Amniotic stem cell (primary cell): ENCODE results near the gene TMEM50A.
"Not testable (repeated sequence)": the region's sequence is repeated elsewhere in the genome, so short reads cannot be mapped to it uniquely, and the experiment has no call there.

ENCODE experiments used
- DNase-seq: peaks from one replicate; lab custom pipeline; 2025; lab: John Stamatoyannopoulos, UW

TMEM50A gene

DNA sequence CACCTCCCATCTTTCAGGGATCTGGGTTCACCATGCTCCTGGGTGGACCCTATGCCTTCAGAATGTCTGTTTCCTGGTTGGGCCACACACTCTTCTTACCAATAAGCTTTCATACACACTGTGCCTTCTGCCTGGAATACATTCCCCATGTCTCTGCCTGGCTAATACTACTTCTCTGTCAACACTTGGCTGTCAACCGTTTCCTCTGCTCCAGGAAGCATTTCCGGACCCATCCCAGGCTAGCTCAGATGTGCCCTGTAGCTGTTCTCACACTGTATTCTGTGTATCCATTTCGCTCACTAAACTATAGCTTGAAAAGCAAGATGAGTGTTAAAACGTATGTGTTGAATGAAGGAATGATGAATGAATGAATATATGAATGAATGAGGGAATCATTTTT is 49.0 kb downstream of the TMEM50A start:
- not testable (repeated sequence) for DNase-seq

- not testable (repeated sequence) for DNase-seq
Observed at GRCh38 chr1:25388691-25389090, 50.6 kb downstream of the TMEM50A start.

DNA sequence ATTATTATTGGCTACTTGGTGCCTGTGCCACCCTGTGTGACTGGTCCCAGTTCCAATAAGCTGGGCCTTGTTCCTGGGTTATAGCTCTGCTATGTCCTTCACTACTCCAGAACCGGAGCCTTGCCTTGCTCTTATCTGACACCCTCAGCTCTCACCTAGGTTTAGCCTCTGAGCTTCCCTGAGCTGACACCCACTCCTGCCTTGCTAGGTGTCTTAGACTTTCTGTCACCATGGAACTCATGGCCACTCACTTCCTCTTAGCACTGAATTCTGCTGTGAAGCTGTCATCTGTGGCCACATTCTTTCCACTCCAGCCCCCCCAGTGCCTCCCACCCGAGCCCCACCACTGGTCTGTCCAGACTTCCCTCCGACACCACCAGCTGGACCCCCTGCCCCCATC is 51.6 kb downstream of the TMEM50A start:
- not testable (repeated sequence) for DNase-seq

DNA sequence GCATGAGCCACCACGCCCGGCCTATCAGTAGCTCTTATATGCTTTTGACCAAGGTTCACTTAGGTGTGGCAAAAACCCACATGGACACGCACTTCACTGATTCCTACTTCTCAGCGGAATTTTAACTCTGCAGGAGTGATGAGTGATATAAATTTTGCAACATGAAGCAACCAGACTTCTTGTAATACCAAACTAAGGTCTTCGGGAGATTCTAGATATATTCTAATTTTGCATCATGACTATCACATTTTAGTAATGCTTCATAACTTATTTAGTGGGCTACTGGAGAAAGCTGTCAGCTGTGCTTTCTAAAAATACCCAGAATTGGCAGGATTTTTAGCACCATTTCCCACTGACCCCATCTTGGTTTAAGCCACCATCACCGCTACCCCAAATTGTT is 54.7 kb downstream of the TMEM50A start:
- DNase-seq, result no peak

GRCh38 chr1:25397549-25397948 is 59.4 kb downstream of the TMEM50A start:
- not testable (repeated sequence) for DNase-seq

DNA sequence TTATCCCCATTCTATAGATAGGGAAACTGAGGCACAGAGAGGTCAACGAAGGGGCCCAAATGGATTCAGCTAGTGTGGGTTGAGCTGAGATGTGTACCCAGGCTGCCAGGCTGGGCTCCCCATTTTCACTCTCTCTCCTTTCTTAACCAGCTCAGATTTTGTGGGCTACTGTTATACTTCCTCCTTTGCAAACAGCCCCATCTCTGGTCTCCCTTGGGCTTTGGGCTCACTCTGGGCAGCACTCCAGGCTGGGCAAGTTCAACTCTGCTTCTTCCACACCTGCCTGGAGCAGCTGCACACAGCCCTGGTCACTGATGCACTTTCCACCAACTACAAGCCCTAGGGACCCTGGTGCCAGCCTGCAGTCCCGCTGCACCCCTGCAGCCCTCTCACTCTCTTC is 59.9 kb downstream of the TMEM50A start:
- not testable (repeated sequence) for DNase-seq

- DNase-seq, result not testable (repeated sequence)
Observed at GRCh38 chr1:25402947-25403803, 65.0 kb downstream of the TMEM50A start.

- DNase-seq, result not testable (repeated sequence)
Observed at GRCh38 chr1:25405731-25406305, 67.7 kb downstream of the TMEM50A start.

DNA sequence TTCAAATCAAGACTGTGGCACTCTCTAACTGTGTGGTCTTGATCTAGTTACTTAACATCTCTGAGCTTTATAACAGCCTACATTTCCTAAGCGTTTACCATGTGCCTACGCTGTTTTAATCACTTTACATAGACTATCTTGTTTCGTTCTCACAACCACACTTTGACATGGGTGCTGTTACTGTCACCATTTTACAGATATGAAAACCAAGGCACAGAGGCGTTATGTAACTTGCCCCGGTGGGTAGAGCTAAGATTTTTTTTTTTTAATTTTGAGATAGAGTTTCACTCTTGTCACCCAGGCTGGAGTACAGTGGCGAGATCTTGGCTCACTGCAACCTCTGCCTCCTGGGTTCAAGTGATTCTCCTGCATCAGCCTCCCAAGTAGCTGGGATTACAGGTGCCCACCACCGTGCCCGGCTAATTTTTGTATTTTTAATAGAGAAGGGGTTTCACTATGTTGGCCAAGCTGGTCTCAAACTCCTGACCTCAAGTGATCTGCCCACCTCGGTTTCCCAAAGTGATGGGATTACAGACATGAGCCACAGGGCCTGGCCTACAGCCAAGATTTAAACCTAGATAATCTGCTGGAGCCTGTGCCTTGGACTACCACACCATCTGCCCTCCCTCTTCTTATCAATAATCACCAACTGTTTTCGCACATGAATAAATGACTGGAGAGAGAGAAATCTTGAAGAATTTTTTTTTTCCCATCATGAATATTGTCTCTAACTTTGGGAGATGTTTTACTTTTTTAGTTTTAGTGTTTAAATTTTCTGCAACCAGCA is 71.7 kb downstream of the TMEM50A start:
- DNase-seq, result not testable (repeated sequence)
